ENCODE results near the gene GHRH. TPM values are rescaled to one million over a fixed set of nuclear protein-coding genes. Genes with fewer than 3 reads are reported as not detected.

GHRH gene
- total RNA-seq, 1 donor from 2014 or later, result not detected

DNA sequence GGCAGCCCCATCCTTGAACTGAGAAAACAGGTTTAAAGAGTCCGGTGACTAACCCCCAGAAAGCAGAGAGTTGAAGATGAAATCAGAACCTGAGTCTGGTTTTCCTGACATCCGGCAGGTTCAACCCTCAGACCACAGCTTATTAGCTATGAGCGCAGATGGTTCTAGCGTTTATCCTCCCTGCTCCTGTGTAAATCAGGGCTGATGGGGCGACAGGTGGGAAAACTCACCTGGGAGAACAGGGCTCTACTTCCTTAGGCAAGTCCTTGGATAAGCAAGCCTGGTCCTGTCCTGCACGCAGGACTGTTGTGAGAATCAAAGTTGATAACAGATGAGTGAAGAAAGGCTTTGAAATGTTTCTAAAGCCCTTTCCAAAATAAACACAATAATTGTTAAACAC, 31.4 kb downstream of the GHRH start:
- TF ChIP-seq, protein P1, sequence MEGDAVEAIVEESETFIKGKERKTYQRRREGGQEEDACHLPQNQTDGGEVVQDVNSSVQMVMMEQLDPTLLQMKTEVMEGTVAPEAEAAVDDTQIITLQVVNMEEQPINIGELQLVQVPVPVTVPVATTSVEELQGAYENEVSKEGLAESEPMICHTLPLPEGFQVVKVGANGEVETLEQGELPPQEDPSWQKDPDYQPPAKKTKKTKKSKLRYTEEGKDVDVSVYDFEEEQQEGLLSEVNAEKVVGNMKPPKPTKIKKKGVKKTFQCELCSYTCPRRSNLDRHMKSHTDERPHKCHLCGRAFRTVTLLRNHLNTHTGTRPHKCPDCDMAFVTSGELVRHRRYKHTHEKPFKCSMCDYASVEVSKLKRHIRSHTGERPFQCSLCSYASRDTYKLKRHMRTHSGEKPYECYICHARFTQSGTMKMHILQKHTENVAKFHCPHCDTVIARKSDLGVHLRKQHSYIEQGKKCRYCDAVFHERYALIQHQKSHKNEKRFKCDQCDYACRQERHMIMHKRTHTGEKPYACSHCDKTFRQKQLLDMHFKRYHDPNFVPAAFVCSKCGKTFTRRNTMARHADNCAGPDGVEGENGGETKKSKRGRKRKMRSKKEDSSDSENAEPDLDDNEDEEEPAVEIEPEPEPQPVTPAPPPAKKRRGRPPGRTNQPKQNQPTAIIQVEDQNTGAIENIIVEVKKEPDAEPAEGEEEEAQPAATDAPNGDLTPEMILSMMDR (conservative IDR thresholded peaks at IDR 0.05), result no peak
- Mint-ChIP-seq H3K9me3 (no peaks in the 10 kb centered on the region), H3K27ac (ENCODE audit: unreplicated experiment) (peak overlapping the region; percentile 96), H3K27me3 (ENCODE audit: low read depth) (no peaks in the 10 kb centered on the region), H3K4me3 (no peak overlapping the region), H3K4me1 (peaks cover 32% of the 10 kb centered on the region), H3K36me3 (ENCODE audit: low read depth) (peaks cover 16% of the 10 kb centered on the region)
- DNase-seq (ENCODE audit: low read depth, low spot score), result no peak

DNA sequence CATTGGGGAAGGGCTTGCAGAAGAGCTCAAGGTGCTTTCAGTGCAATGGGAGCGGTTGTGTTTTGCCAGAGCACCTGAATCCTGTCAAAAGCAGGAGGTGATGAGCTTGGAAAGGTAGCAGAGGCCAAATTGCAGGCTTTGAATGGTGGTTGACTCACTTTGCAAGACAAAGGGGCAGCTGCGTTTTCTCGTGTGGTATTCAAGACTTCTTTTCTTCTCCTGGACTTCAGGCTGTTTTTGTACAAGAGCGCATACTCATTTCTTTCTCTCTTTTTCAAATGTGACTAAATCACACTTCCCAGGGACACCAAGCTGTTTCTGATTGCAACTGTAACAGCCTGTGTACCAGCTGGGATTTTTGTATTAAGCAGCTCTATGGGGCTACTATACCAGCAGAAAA, 32.3 kb downstream of the GHRH start:
- Mint-ChIP-seq H3K27me3 (ENCODE audit: low read depth) (no peaks in the 10 kb centered on the region), H3K36me3 (ENCODE audit: low read depth) (peaks cover 20% of the 10 kb centered on the region), H3K4me1 (peaks cover 32% of the 10 kb centered on the region), H3K4me3 (no peak overlapping the region), H3K9me3 (no peaks in the 10 kb centered on the region), H3K27ac (ENCODE audit: unreplicated experiment) (peak overlapping the region; percentile 96)
- TF ChIP-seq, protein P1 (conservative IDR thresholded peaks at IDR 0.05), result no peak
- DNase-seq (ENCODE audit: low read depth, low spot score), result no peak

DNA sequence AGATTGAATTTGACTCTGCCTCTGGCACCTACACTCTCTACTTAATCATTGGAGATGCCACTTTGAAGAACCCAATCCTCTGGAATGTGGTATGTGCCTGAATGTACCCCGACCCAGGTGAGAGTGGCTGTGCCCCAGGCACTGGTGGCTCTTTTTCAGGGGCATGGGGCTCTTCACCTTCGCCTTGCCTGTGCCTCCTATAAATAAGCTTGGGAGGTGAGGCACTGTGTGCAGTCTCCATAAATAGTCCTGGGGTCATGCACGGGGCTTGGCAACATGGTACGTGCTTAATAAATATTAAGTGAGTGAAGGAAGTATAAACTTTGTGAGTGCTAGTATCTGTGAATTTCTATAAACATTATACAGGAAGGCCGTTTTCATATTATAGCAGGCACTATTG, 33.0 kb downstream of the GHRH start:
- peak overlapping the region; percentile 32 for H3K27ac Mint-ChIP-seq (ENCODE audit: unreplicated experiment)

DNA sequence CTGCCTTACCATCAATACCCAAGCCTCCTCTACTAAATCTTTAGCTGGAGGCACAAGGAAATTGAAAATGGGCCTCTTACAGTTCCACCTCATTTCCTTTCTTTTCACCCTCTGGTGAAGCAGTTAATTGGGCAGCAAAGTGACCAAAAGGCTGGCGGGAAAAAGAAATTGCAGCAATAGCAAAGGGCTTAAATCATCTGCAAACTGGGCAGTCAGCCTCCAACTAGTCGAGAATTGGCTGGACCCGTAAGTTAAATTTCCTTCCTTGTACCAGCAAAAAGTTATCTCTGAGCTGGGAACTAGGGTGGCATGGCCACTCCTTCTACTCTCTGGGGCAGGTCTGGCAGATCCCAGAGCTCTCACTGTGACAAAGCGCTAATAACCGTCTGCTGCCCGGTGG, 33.5 kb downstream of the GHRH start:
- Mint-ChIP-seq H3K4me1 (peaks cover 32% of the 10 kb centered on the region), H3K4me3 (no peak overlapping the region), H3K36me3 (ENCODE audit: low read depth) (peaks cover 26% of the 10 kb centered on the region), H3K27me3 (ENCODE audit: low read depth) (no peaks in the 10 kb centered on the region), H3K27ac (ENCODE audit: unreplicated experiment) (no peak overlapping the region), H3K9me3 (no peaks in the 10 kb centered on the region)
- TF ChIP-seq, protein P1 (conservative IDR thresholded peaks at IDR 0.05), result no peak
- DNase-seq (ENCODE audit: low read depth, low spot score), result no peak

More for the DNA sequence above, 33.0 kb downstream of the GHRH start:
- Mint-ChIP-seq H3K27me3 (ENCODE audit: low read depth) (no peaks in the 10 kb centered on the region), H3K4me3 (no peak overlapping the region), H3K9me3 (no peaks in the 10 kb centered on the region), H3K4me1 (peaks cover 32% of the 10 kb centered on the region), H3K36me3 (ENCODE audit: low read depth) (peaks cover 25% of the 10 kb centered on the region)
- DNase-seq (ENCODE audit: low read depth, low spot score), result no peak
- TF ChIP-seq, protein P1 (conservative IDR thresholded peaks at IDR 0.05), result no peak

DNA sequence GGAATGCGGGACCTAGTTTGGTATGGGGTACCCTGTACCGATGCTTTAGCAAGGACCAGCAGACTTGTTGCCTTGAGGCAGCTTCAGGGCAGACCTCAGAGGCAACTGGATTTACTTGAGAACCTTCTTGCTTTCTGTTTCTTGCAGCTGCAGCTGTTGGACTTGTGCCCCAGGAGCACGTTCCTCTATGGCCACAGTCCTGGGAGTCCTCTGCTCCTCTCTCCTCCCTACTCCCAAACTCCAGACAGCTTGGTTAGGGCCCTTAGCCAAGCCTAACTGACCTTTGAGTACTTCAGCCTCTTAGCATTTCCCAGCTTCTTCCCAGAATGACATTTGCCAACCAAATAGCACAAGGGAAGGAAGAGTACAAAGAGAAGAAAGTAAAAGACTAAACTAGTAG, 34.7 kb downstream of the GHRH start:
- no peak overlapping the region for H3K27ac Mint-ChIP-seq (ENCODE audit: unreplicated experiment)
- no peak for DNase-seq (ENCODE audit: low read depth, low spot score)
- H3K9me3 Mint-ChIP-seq, result no peaks in the 10 kb centered on the region
- H3K4me3 Mint-ChIP-seq, result no peak overlapping the region
- H3K36me3 Mint-ChIP-seq (ENCODE audit: low read depth), result peaks cover 18% of the 10 kb centered on the region
- no peaks in the 10 kb centered on the region for H3K27me3 Mint-ChIP-seq (ENCODE audit: low read depth)
- TF ChIP-seq, protein P1 (conservative IDR thresholded peaks at IDR 0.05), result no peak
- peaks cover 25% of the 10 kb centered on the region for H3K4me1 Mint-ChIP-seq

DNA sequence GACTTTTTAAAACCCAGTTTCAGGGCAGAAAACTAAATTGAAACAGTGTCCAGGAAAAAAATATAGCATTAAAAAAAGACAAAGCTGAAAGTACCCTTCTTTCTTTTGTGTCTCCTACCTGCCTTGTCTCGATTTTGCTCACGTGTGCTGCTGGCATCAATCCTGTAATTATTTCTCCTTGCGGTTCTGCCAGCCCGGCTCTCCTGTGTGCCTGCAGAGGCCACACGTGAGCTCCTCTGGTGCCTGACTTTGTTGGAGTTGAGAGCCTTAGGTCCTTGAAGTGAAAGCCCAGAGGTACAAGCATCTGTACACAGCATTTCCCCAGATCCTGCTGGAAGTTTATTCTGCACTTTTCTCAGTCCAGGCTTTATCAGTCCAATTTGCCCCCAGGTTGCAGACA, 36.5 kb downstream of the GHRH start:
- TF ChIP-seq, protein P1 (conservative IDR thresholded peaks at IDR 0.05), result no peak
- Mint-ChIP-seq H3K9me3 (no peaks in the 10 kb centered on the region), H3K4me3 (no peak overlapping the region), H3K36me3 (ENCODE audit: low read depth) (peaks cover 15% of the 10 kb centered on the region), H3K27me3 (ENCODE audit: low read depth) (no peaks in the 10 kb centered on the region), H3K27ac (ENCODE audit: unreplicated experiment) (no peak overlapping the region), H3K4me1 (peaks cover 36% of the 10 kb centered on the region)
- no peak for DNase-seq (ENCODE audit: low read depth, low spot score)

All from neural crest cell (in vitro differentiated cells).